ENCODE data around the gene BSPRY.

DNA sequence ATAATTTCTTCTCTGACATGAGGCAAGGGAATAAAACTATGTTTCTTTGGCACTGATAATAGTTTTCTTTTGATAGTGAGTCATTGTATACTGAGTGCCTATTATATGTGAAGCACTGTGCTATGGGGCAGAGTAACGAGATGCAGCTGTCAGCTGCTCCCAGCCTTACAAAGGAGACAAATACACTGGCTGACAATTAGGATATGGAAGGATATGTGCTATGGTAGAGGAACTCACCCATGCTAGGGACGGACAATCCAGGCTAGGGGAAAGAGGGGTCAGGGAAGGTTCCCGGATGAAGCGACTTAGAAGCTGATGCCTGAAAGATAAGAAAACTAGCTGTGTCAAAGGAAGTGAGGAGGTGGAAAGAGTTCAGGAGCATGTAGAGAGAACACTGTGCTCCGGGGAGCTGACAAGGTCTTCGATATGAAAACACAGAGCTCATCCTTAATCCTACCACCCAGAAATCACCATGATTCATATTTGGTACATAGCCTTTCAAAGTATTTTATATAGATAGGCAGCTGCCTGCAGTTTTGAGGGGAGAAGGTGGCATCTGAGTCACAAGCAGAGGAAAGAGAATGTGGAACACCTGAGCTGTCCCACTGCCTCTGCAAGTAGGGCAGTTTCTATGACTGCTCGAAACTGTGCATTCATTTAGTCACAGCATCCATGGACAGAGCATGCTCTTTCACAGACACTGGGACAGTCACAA is 12.1 kb downstream of the BSPRY start:
- TF ChIP-seq GATA3 (IDR thresholded peaks at IDR 0.05; ENCODE audit: low read depth, low read length) (no peak), GATA2 (IDR thresholded peaks at IDR 0.05; ENCODE audit: low read depth, low read length) (no peak)
